ENCODE data around the gene PABPN1L. TPM values are rescaled to one million over a fixed set of nuclear protein-coding genes. Genes with fewer than 3 reads are reported as not detected.

The PABPN1L gene
- total RNA-seq, 2 experiments from 2014 or later: not detected

- Mint-ChIP-seq H3K4me3 (no peak overlapping the region), H3K36me3 (ENCODE audit: low read depth) (no peaks in the 10 kb centered on the region), H3K27ac (no peak overlapping the region), H3K9me3 (no peaks in the 10 kb centered on the region), H3K27me3 (no peaks in the 10 kb centered on the region), H3K4me1 (no peaks in the 10 kb centered on the region)
- ChIA-PET POLR2A (no interaction called here), CTCF (interaction anchor here (1.1 kb wide), 2 partner anchors 8 to 245 kb away, joined by 3 read pairs; no protein-coding TSS in a partner anchor)
- DNase-seq: no peak
Observed at GRCh38 chr16:88817785-88818574, 48.5 kb downstream of the PABPN1L start.

GRCh38 chr16:88816736-88817535 lies 49.5 kb downstream of the PABPN1L start:
- Mint-ChIP-seq H3K27me3 (no peaks in the 10 kb centered on the region), H3K9me3 (no peaks in the 10 kb centered on the region), H3K4me1 (peaks cover 6% of the 10 kb centered on the region), H3K36me3 (ENCODE audit: low read depth) (no peaks in the 10 kb centered on the region), H3K4me3 (no peak overlapping the region), H3K27ac (no peak overlapping the region)
- DNase-seq: no peak
- CTCF ChIA-PET: interaction anchor here (0.6 to 1.1 kb wide), 4 partner anchors 10 to 350 kb away, joined by 3 to 4 read pairs (median 3); no protein-coding TSS in a partner anchor
- POLR2A ChIA-PET: no interaction called here

- Mint-ChIP-seq H3K4me3 (no peak overlapping the region), H3K27me3 (no peaks in the 10 kb centered on the region), H3K27ac (peak overlapping the region; percentile 31), H3K36me3 (ENCODE audit: low read depth) (no peaks in the 10 kb centered on the region), H3K9me3 (no peaks in the 10 kb centered on the region), H3K4me1 (peaks cover 7% of the 10 kb centered on the region)
- POLR2A ChIA-PET: no interaction called here
- peak; percentile 64 for DNase-seq
- CTCF ChIA-PET: interaction anchor here (0.6 to 1.7 kb wide), 5 partner anchors 10 to 351 kb away, joined by 3 to 6 read pairs (median 4); partner anchors contain the start of genes GALNS and TRAPPC2L
Observed at GRCh38 chr16:88815901-88816589, 50.4 kb downstream of the PABPN1L start.

GRCh38 chr16:88815227-88815626 lies 51.2 kb downstream of the PABPN1L start:
- Mint-ChIP-seq H3K27ac (no peak overlapping the region), H3K36me3 (ENCODE audit: low read depth) (peaks cover under 1% of the 10 kb centered on the region), H3K4me1 (peaks cover 9% of the 10 kb centered on the region), H3K9me3 (no peaks in the 10 kb centered on the region), H3K27me3 (no peaks in the 10 kb centered on the region), H3K4me3 (no peak overlapping the region)
- ChIA-PET POLR2A (no interaction called here), CTCF (interaction anchor here (0.9 to 1.7 kb wide), 3 partner anchors 42 to 352 kb away, joined by 3 to 6 read pairs (median 5); partner anchors contain the start of genes ACSF3, GALNS and TRAPPC2L)
- DNase-seq: no peak

- DNase-seq: no peak
- ChIA-PET CTCF (interaction anchor here (0.9 to 2.6 kb wide), 2 partner anchors 77 to 280 kb away, joined by 3 to 11 read pairs; partner anchors contain the start of gene ACSF3), POLR2A (no interaction called here)
- H3K27me3 Mint-ChIP-seq: no peaks in the 10 kb centered on the region
- no peak overlapping the region for H3K4me3 Mint-ChIP-seq
- H3K9me3 Mint-ChIP-seq: no peaks in the 10 kb centered on the region
- no peak overlapping the region for H3K27ac Mint-ChIP-seq
- H3K36me3 Mint-ChIP-seq (ENCODE audit: low read depth): peaks cover 6% of the 10 kb centered on the region
- peaks cover 14% of the 10 kb centered on the region for H3K4me1 Mint-ChIP-seq
Observed at GRCh38 chr16:88814144-88814502, 52.3 kb downstream of the PABPN1L start.

Other genes with a start within 250 kb of the PABPN1L start
- gene IL17C, start 228.1 kb downstream of the PABPN1L start, total RNA-seq: under 1 TPM in 1 of 2 experiments, not detected in 1; 0.20 TPM
- gene CYBA, start 215.6 kb downstream of the PABPN1L start, total RNA-seq: 100 to 1,000 TPM; 486 to 586 TPM
- 10 to 100 TPM; 65.3 to 72.3 TPM for gene MVD, start 203.6 kb downstream of the PABPN1L start, total RNA-seq
- gene SNAI3, start 180.2 kb downstream of the PABPN1L start, total RNA-seq: 10 to 100 TPM; 21.0 to 24.2 TPM
- 100 to 1,000 TPM; 214 to 234 TPM for gene RNF166, start 160.3 kb downstream of the PABPN1L start, total RNA-seq
- 10 to 100 TPM; 20.5 to 27.2 TPM for gene CTU2, start 160.2 kb downstream of the PABPN1L start, total RNA-seq
- 100 to 1,000 TPM; 239 to 303 TPM for gene PIEZO1, start 81.4 kb downstream of the PABPN1L start, total RNA-seq
- 100 to 1,000 TPM; 113 to 119 TPM for gene CDT1, start 62.9 kb downstream of the PABPN1L start, total RNA-seq
- 100 to 1,000 TPM in 1 of 2 experiments, 10 to 100 TPM in 1; 86.2 to 112 TPM for gene APRT, start 54.7 kb downstream of the PABPN1L start, total RNA-seq
- gene GALNS, start 9.7 kb downstream of the PABPN1L start, total RNA-seq: 10 to 100 TPM; 29.4 to 35.7 TPM
- 10 to 100 TPM; 47.7 to 55.7 TPM for gene TRAPPC2L, start 9.5 kb downstream of the PABPN1L start, total RNA-seq
- not detected for gene CBFA2T3, start 110.5 kb upstream of the PABPN1L start, total RNA-seq
- gene ACSF3, start 227.2 kb upstream of the PABPN1L start, total RNA-seq: 10 to 100 TPM; 57.3 to 62.0 TPM